Measurements from ENCODE around the gene SCAPER. TPM values are rescaled to one million over a fixed set of nuclear protein-coding genes. Genes with fewer than 3 reads are reported as not detected.

The SCAPER gene
- total RNA-seq, 1 donor, result 9.1 TPM

GRCh38 chr15:76398317-76399104, 506.6 kb downstream of the SCAPER start:
- TF ChIP-seq CTCF (IDR thresholded peaks at IDR 0.05; ENCODE audit: insufficient read depth, low read depth, low read length), result no peak
- DNase-seq (ENCODE audit: low read depth), result no peak

GRCh38 chr15:76393614-76394013, 511.5 kb downstream of the SCAPER start:
- TF ChIP-seq CTCF (IDR thresholded peaks at IDR 0.05; ENCODE audit: insufficient read depth, low read depth, low read length), result no peak
- no peak for DNase-seq (ENCODE audit: low read depth)
- H3K4me3 ChIP-seq (ENCODE audit: low read depth, low read length), result no peak overlapping the region

More at GRCh38 chr15:76398317-76399104, 506.6 kb downstream of the SCAPER start:
- no peak overlapping the region for H3K4me3 ChIP-seq (ENCODE audit: low read depth, low read length)

GRCh38 chr15:76391847-76392246, 513.3 kb downstream of the SCAPER start:
- H3K4me3 ChIP-seq (ENCODE audit: low read depth, low read length), result no peak overlapping the region
- no peak for TF ChIP-seq CTCF (IDR thresholded peaks at IDR 0.05; ENCODE audit: insufficient read depth, low read depth, low read length)
- no peak for DNase-seq (ENCODE audit: low read depth)

- no peak for TF ChIP-seq CTCF (IDR thresholded peaks at IDR 0.05; ENCODE audit: insufficient read depth, low read depth, low read length)
- DNase-seq (ENCODE audit: low read depth), result no peak
- H3K4me3 ChIP-seq (ENCODE audit: low read depth, low read length), result no peak overlapping the region
Observed at GRCh38 chr15:76391309-76391708, 513.8 kb downstream of the SCAPER start.

- TF ChIP-seq CTCF (IDR thresholded peaks at IDR 0.05; ENCODE audit: insufficient read depth, low read depth, low read length), result no peak
- no peak for DNase-seq (ENCODE audit: low read depth)
- no peak overlapping the region for H3K4me3 ChIP-seq (ENCODE audit: low read depth, low read length)
Observed at GRCh38 chr15:76390571-76390970, 514.6 kb downstream of the SCAPER start.

- no peak for TF ChIP-seq CTCF (IDR thresholded peaks at IDR 0.05; ENCODE audit: insufficient read depth, low read depth, low read length)
- DNase-seq (ENCODE audit: low read depth), result no peak
- no peak overlapping the region for H3K4me3 ChIP-seq (ENCODE audit: low read depth, low read length)
Observed at GRCh38 chr15:76386926-76387325, 518.2 kb downstream of the SCAPER start.

- H3K4me3 ChIP-seq (ENCODE audit: low read depth, low read length), result no peak overlapping the region
- TF ChIP-seq CTCF (IDR thresholded peaks at IDR 0.05; ENCODE audit: insufficient read depth, low read depth, low read length), result no peak
- DNase-seq (ENCODE audit: low read depth), result no peak
Observed at GRCh38 chr15:76386178-76386577, 519.0 kb downstream of the SCAPER start.
